SK-N-SH treated with all-trans-retinoic acid at 6 μM for 48 hours (cell line): ENCODE data around the gene OCA2.
A peak's percentile ranks its signal among the peaks of the same experiment; 100 is the strongest.

ENCODE experiments used
- ATAC-seq: fragments of 200-7000 bp; cut with Tn5 transposase; 3 replicates; pipeline ENCODE4 v1.9.1; 2020; ENCODE audit warnings: mild to moderate bottlenecking, moderate library complexity
- ARNTL ChIP-seq: fragments of 450-650 bp; formaldehyde crosslinking; IDR thresholded peaks from 2 replicates; pipeline ENCODE4 v1.5.0; 2020; ENCODE audit warnings: low read depth, mild to moderate bottlenecking, moderate library complexity, borderline replicate concordance
- BACH2 ChIP-seq: fragments of 250-450 bp; sonication (Bioruptor Pico); IDR thresholded peaks from 2 replicates; pipeline ENCODE4 v1.9.0; 2021; ENCODE audit warnings: mild to moderate bottlenecking, borderline replicate concordance
- CSDC2 ChIP-seq: fragments of 250-450 bp; sonication (Bioruptor Pico); IDR thresholded peaks from 2 replicates; pipeline ENCODE4 v1.5.0; 2020; ENCODE audit warnings: mild to moderate bottlenecking, moderate library complexity
- ESRRG ChIP-seq: fragments of 250-450 bp; sonication (Bioruptor Pico); IDR thresholded peaks from 2 replicates; pipeline ENCODE4 v1.6.1; 2021; ENCODE audit warnings: mild to moderate bottlenecking
- GLIS3 ChIP-seq: fragments of 250-450 bp; sonication (Bioruptor Pico); IDR thresholded peaks from 2 replicates; pipeline ENCODE4 v1.5.0; 2020; ENCODE audit warnings: mild to moderate bottlenecking, moderate library complexity
- ISL1 ChIP-seq: fragments of 250-450 bp; sonication (Bioruptor Pico); IDR thresholded peaks from 2 replicates; pipeline ENCODE4 v2.1.2; 2022; ENCODE audit warnings: mild to moderate bottlenecking, moderate library complexity
- OSR1 ChIP-seq: fragments of 250-450 bp; sonication (Bioruptor Pico); IDR thresholded peaks from 2 replicates; pipeline ENCODE4 v1.8.0; 2022; ENCODE audit warnings: moderate library complexity, mild to moderate bottlenecking, inconsistent platforms
- PATZ1 ChIP-seq: fragments of 250-450 bp; sonication (Bioruptor Pico); IDR thresholded peaks from 2 replicates; pipeline ENCODE4 v1.8.0; 2020; ENCODE audit warnings: mild to moderate bottlenecking, moderate library complexity, borderline replicate concordance
- PPARA ChIP-seq: fragments of 250-450 bp; sonication (Bioruptor Pico); IDR thresholded peaks from 2 replicates; pipeline ENCODE4 v1.5.0; 2020; ENCODE audit warnings: mild to moderate bottlenecking, borderline replicate concordance
- RARB ChIP-seq: fragments of 250-450 bp; sonication (Bioruptor Pico); IDR thresholded peaks from 2 replicates; pipeline ENCODE4 v1.8.0; 2021; ENCODE audit warnings: mild to moderate bottlenecking, moderate library complexity
- TCF4 ChIP-seq: fragments of 250-450 bp; sonication (Bioruptor Pico); IDR thresholded peaks from 2 replicates; pipeline ENCODE4 v1.8.0; 2021; ENCODE audit warnings: mild to moderate bottlenecking, moderate library complexity, borderline replicate concordance
- TOX ChIP-seq: fragments of 250-450 bp; sonication (Bioruptor Pico); IDR thresholded peaks from 2 replicates; pipeline ENCODE4 v1.8.0; 2021; ENCODE audit warnings: mild to moderate bottlenecking, moderate library complexity, borderline replicate concordance
- ZC3H10 ChIP-seq: fragments of 250-450 bp; sonication (Bioruptor Pico); IDR thresholded peaks from 2 replicates; pipeline ENCODE4 v1.5.1; 2021; ENCODE audit warnings: mild to moderate bottlenecking, moderate library complexity
- ZFP3 ChIP-seq: fragments of 250-450 bp; sonication (Bioruptor Pico); IDR thresholded peaks from 2 replicates; pipeline ENCODE4 v1.5.0; 2020; ENCODE audit warnings: mild to moderate bottlenecking, moderate library complexity
- ZFP30 ChIP-seq: fragments of 450-650 bp; formaldehyde crosslinking; IDR thresholded peaks from 2 replicates; pipeline ENCODE4 v1.5.0; 2022; ENCODE audit warnings: mild to moderate bottlenecking, moderate library complexity
- ZNF565 ChIP-seq: fragments of 450-650 bp; formaldehyde crosslinking; conservative IDR thresholded peaks from 2 replicates; pipeline ENCODE4 v1.5.0; 2020; ENCODE audit warnings: low read depth, mild to moderate bottlenecking, moderate library complexity
- ZNF70 ChIP-seq: fragments of 450-650 bp; formaldehyde crosslinking; IDR thresholded peaks from 2 replicates; pipeline ENCODE4 v1.5.0; 2020; ENCODE audit warnings: mild to moderate bottlenecking, moderate library complexity
- ZNF8 ChIP-seq: fragments of 450-650 bp; formaldehyde crosslinking; IDR thresholded peaks from 2 replicates; pipeline ENCODE4 v1.5.0; 2020; ENCODE audit warnings: mild to moderate bottlenecking, moderate library complexity
- TF ChIP-seq, protein P1 (sequence below): fragments of 250-450 bp; sonication (Bioruptor Pico); IDR thresholded peaks from 2 replicates; pipeline ENCODE4 v1.8.0; 2021; ENCODE audit warnings: low read depth, mild to moderate bottlenecking, moderate library complexity, borderline replicate concordance
- TF ChIP-seq, protein P2 (sequence below): fragments of 250-450 bp; sonication (Bioruptor Pico); IDR thresholded peaks from 2 replicates; pipeline ENCODE4 v1.5.1; 2020; ENCODE audit warnings: low read depth, mild to moderate bottlenecking, moderate library complexity
- TF ChIP-seq, protein P3 (sequence below): fragments of 250-450 bp; sonication (Bioruptor Pico); IDR thresholded peaks from 2 replicates; pipeline ENCODE4 v1.5.0; 2020; ENCODE audit warnings: mild to moderate bottlenecking, moderate library complexity

OCA2 gene

DNA sequence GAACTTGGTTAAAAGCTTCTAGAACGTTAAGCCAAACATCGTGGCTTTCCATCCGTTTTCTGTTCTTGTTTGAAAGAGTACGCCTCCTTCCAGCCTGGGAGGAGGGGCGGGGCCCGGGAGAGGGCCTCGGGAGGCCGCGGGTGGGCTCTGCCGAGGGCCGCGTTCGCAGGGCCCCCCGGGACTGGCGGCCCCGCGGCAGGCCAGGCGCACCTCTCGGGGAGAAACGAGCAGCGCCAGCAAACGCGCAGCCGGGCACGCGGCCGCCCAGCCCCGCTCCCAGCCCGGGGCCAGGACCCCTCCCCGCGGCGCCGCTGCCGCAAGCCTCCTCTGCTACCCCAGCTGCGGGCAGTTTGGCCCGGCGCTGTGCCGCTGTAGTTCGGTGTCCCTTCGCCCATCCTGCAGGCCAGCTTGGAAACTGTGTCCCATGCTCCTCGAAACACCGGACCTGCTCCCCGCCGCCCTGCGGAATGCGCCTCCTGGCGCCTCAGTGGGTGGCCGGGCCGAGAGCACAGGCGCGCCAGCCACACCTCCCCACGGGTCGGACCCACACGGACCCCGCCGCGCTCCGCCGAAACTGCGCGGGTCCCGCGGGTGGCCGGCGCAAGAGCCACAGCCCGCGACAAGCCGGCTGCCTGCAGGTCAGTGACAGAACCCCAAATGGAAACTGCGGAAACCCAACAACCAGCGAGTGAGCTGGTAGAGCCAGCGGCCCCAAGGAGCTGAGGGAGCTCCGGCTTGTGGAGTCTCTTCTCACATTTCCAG is 2.3 kb downstream of the OCA2 start:
- TF ChIP-seq ISL1 (no peak), RARB (no peak), CSDC2 (CRISPR knock-in tag) (no peak), ZFP3 (CRISPR knock-in tag) (no peak), OSR1 (CRISPR knock-in tag) (no peak), ZNF70 (CRISPR knock-in tag) (no peak), ZC3H10 (no peak), GLIS3 (no peak), ARNTL (CRISPR knock-in tag) (no peak), ESRRG (CRISPR knock-in tag) (no peak)
- TF ChIP-seq, protein P1, sequence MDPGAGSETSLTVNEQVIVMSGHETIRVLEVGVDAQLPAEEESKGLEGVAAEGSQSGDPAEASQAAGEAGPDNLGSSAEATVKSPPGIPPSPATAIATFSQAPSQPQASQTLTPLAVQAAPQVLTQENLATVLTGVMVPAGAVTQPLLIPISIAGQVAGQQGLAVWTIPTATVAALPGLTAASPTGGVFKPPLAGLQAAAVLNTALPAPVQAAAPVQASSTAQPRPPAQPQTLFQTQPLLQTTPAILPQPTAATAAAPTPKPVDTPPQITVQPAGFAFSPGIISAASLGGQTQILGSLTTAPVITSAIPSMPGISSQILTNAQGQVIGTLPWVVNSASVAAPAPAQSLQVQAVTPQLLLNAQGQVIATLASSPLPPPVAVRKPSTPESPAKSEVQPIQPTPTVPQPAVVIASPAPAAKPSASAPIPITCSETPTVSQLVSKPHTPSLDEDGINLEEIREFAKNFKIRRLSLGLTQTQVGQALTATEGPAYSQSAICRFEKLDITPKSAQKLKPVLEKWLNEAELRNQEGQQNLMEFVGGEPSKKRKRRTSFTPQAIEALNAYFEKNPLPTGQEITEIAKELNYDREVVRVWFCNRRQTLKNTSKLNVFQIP = no peak
- no peak for ATAC-seq

GRCh38 chr15:28096411-28096669 is 2.8 kb downstream of the OCA2 start:
- TF ChIP-seq PPARA (no peak), TCF4 (CRISPR knock-in tag) (no peak), ZC3H10 (no peak)
- no peak for ATAC-seq

DNA sequence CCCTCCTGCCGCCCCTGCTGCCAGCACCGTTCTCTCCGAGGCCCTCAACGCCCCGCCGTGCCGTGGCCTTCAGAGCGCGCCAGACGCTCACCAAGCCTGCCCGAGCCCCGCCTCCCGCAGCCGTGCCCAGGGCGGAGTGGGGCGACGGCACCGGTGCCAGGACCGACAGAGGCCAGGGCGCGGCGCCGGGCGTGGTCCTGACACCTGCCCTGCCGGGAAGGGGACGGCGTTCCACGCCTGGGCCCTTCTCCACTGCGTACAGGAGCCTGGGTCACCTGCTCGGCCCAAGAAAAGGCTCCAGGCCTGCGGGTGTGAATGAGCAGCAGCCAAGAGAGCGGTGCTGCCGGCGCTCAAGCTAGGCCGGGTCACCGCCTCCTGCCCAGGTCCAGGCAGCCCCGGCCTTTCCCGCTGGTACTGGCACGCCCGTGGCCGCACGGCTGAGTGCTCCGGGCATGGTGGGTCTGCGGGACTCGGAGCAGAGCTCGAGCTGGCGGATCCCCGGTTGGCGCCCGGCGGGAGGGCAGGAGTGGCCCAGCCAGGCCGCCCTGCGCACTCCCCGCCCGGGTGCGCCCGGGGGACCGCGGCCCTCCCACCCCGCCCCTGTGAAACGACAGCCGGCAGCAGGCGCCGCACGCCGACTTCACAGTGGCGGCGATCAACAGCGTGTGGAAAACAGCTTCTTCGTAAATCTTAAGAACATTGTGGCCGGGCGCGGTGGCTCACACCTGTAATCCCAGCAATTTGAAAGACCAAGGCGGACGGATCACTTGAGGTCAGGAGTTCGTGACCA is 4.2 kb downstream of the OCA2 start:
- no peak for TF ChIP-seq CSDC2 (CRISPR knock-in tag)
- TF ChIP-seq, protein P2, sequence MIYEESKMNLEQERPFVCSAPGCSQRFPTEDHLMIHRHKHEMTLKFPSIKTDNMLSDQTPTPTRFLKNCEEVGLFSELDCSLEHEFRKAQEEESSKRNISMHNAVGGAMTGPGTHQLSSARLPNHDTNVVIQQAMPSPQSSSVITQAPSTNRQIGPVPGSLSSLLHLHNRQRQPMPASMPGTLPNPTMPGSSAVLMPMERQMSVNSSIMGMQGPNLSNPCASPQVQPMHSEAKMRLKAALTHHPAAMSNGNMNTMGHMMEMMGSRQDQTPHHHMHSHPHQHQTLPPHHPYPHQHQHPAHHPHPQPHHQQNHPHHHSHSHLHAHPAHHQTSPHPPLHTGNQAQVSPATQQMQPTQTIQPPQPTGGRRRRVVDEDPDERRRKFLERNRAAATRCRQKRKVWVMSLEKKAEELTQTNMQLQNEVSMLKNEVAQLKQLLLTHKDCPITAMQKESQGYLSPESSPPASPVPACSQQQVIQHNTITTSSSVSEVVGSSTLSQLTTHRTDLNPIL = no peak
- TF ChIP-seq ARNTL (CRISPR knock-in tag) = no peak
- no peak for TF ChIP-seq ZFP30 (CRISPR knock-in tag)
- no peak for TF ChIP-seq PPARA
- no peak for TF ChIP-seq ZNF70 (CRISPR knock-in tag)
- no peak for TF ChIP-seq TOX (CRISPR knock-in tag)
- no peak for TF ChIP-seq ESRRG (CRISPR knock-in tag)
- no peak for TF ChIP-seq ZNF8 (CRISPR knock-in tag)
- no peak for TF ChIP-seq ZC3H10
- no peak for TF ChIP-seq ZFP3 (CRISPR knock-in tag)
- no peak for TF ChIP-seq BACH2
- no peak for TF ChIP-seq ZNF565
- no peak for TF ChIP-seq ISL1
- TF ChIP-seq, protein P3, sequence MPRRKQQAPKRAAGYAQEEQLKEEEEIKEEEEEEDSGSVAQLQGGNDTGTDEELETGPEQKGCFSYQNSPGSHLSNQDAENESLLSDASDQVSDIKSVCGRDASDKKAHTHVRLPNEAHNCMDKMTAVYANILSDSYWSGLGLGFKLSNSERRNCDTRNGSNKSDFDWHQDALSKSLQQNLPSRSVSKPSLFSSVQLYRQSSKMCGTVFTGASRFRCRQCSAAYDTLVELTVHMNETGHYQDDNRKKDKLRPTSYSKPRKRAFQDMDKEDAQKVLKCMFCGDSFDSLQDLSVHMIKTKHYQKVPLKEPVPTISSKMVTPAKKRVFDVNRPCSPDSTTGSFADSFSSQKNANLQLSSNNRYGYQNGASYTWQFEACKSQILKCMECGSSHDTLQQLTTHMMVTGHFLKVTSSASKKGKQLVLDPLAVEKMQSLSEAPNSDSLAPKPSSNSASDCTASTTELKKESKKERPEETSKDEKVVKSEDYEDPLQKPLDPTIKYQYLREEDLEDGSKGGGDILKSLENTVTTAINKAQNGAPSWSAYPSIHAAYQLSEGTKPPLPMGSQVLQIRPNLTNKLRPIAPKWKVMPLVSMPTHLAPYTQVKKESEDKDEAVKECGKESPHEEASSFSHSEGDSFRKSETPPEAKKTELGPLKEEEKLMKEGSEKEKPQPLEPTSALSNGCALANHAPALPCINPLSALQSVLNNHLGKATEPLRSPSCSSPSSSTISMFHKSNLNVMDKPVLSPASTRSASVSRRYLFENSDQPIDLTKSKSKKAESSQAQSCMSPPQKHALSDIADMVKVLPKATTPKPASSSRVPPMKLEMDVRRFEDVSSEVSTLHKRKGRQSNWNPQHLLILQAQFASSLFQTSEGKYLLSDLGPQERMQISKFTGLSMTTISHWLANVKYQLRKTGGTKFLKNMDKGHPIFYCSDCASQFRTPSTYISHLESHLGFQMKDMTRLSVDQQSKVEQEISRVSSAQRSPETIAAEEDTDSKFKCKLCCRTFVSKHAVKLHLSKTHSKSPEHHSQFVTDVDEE = no peak
- no peak for TF ChIP-seq RARB
- TF ChIP-seq OSR1 (CRISPR knock-in tag) = no peak
- no peak for TF ChIP-seq PATZ1
- TF ChIP-seq TCF4 (CRISPR knock-in tag) = no peak
- peak; percentile 5 for ATAC-seq
